IMR-90 (cell line): ENCODE data around the gene TPM3. TPM values are rescaled to one million over a fixed set of nuclear protein-coding genes. Genes with fewer than 3 reads are reported as not detected.

Experiments
- ATAC-seq: fragments of 200-7000 bp; cut with Tn5 transposase; 2 replicates; pipeline ENCODE4 v1.9.1; 2020; ENCODE audit warnings: low read depth, mild to moderate bottlenecking, moderate library complexity
- BruUV-seq: library from RNA; stranded (reverse); fragments of 400-500 nt; replicated peaks from 2 replicates; lab custom pipeline; 2021; lab: Mats Ljungman, UMichigan
- CTCF ChIA-PET: fragments of 300-600 bp; formaldehyde crosslinking; extraction: SDS; loops from one replicate; lab custom pipeline; 2021; ENCODE audit warnings: antibody characterized with exemption; lab: Yijun Ruan, JAX
- POLR2A ChIA-PET: fragments of 300-600 bp; sonication (Branson Sonifier 250); formaldehyde crosslinking; loops from one replicate; lab custom pipeline; 2022; ENCODE audit warnings: antibody characterized with exemption; ENCODE audit not compliant: unreplicated experiment; lab: Charles Lee
- DNase-seq: peaks from one replicate; pipeline ENCODE4 v3.0.0; 2013
- H2AFZ ChIP-seq: replicated peaks from 2 replicates; pipeline ENCODE3; 2013; ENCODE audit warnings: low read length, mild to moderate bottlenecking; ENCODE audit not compliant: poor library complexity
- H2AK5ac ChIP-seq: 2 replicates; pipeline ENCODE4 v1.6.1; 2013; ENCODE audit warnings: low read depth, low read length, inconsistent platforms
- H2AK9ac ChIP-seq: replicated peaks from 2 replicates; pipeline ENCODE3; 2013; ENCODE audit warnings: mild to moderate bottlenecking, low read depth, low read length, moderate library complexity; ENCODE audit not compliant: poor library complexity
- H2BK120ac ChIP-seq: 2 replicates; pipeline ENCODE4 v1.6.1; 2013; ENCODE audit warnings: low read depth, low read length, inconsistent platforms
- H2BK15ac ChIP-seq: 3 replicates; pipeline ENCODE4 v1.6.1; 2013; ENCODE audit warnings: low read depth, low read length, inconsistent platforms
- H2BK20ac ChIP-seq: 2 replicates; pipeline ENCODE4 v1.6.1; 2013; ENCODE audit warnings: low read depth, mild to moderate bottlenecking, inconsistent platforms, low read length, moderate library complexity
- H2BK5ac ChIP-seq: 2 replicates; pipeline ENCODE4 v1.6.1; 2013; ENCODE audit warnings: mild to moderate bottlenecking, low read depth, low read length, inconsistent platforms; ENCODE audit not compliant: poor library complexity, severe bottlenecking
- H3K14ac ChIP-seq: replicated peaks from 2 replicates; pipeline ENCODE4 v1.6.1; 2013; ENCODE audit warnings: low read depth, low read length, inconsistent platforms
- H3K18ac ChIP-seq: 2 replicates; pipeline ENCODE4 v1.6.1; 2013; ENCODE audit warnings: low read depth, low read length, control low read depth
- H3K23ac ChIP-seq: 2 replicates; pipeline ENCODE4 v1.6.1; 2013; ENCODE audit warnings: low read depth, low read length, inconsistent platforms
- H3K27ac ChIP-seq: 2 replicates; pipeline ENCODE4 v1.5.1; 2013; ENCODE audit warnings: mild to moderate bottlenecking, control low read depth, low read length; ENCODE audit not compliant: insufficient read depth
- H3K27me3 ChIP-seq: 2 replicates; pipeline ENCODE4 v1.6.1; 2013; ENCODE audit warnings: low read length; ENCODE audit not compliant: control insufficient read depth, insufficient read depth
- H3K36me3 ChIP-seq: 2 replicates; pipeline ENCODE4 v1.6.1; 2013; ENCODE audit warnings: low read length, mixed read lengths; ENCODE audit not compliant: control insufficient read depth, insufficient read depth
- H3K4ac ChIP-seq: 2 replicates; pipeline ENCODE4 v1.6.1; 2013; ENCODE audit warnings: low read depth, low read length, inconsistent platforms
- H3K4me1 ChIP-seq: 2 replicates; pipeline ENCODE4 v1.6.1; 2013; ENCODE audit warnings: low read length, mixed read lengths; ENCODE audit not compliant: control insufficient read depth, insufficient read depth
- H3K4me2 ChIP-seq: 2 replicates; pipeline ENCODE4 v1.6.1; 2013; ENCODE audit warnings: low read depth, mild to moderate bottlenecking, control low read depth, low read length, moderate library complexity
- H3K4me3 ChIP-seq: 2 replicates; pipeline ENCODE4 v1.5.1; 2013; ENCODE audit warnings: low read depth, mild to moderate bottlenecking, control low read depth, low read length, moderate library complexity; ENCODE audit not compliant: insufficient read depth
- H3K56ac ChIP-seq: 2 replicates; pipeline ENCODE4 v1.6.1; 2013; ENCODE audit warnings: low read length, inconsistent platforms; ENCODE audit not compliant: insufficient read depth; ENCODE audit errors: extremely low read depth
- H3K79me1 ChIP-seq, 2 experiments: 2 replicates each; pipeline ENCODE4 v1.6.1; 2013; ENCODE audit warnings: low read length in 2 of 2, inconsistent platforms in 1 of 2, low read depth in 1 of 2
- H3K9ac ChIP-seq: 2 replicates; pipeline ENCODE4 v1.6.1; 2013; ENCODE audit warnings: low read depth, low read length, control low read depth
- H3K9me1 ChIP-seq: 2 replicates; pipeline ENCODE4 v1.6.1; 2013; ENCODE audit warnings: low read length, inconsistent platforms; ENCODE audit not compliant: insufficient read depth
- H3K9me3 ChIP-seq: 2 replicates; pipeline ENCODE4 v1.6.1; 2013; ENCODE audit warnings: low read length; ENCODE audit not compliant: control insufficient read depth, insufficient read depth
- H4K20me1 ChIP-seq: 2 replicates; pipeline ENCODE4 v1.6.1; 2013; ENCODE audit warnings: low read length, inconsistent platforms; ENCODE audit not compliant: insufficient read depth
- H4K5ac ChIP-seq: 2 replicates; pipeline ENCODE4 v1.6.1; 2013; ENCODE audit warnings: mild to moderate bottlenecking, low read depth, low read length, control low read depth
- H4K8ac ChIP-seq, 2 experiments: 2 replicates each; pipeline ENCODE4 v1.6.1; 2013; ENCODE audit warnings: low read depth in 2 of 2, low read length in 2 of 2, control low read depth in 1 of 2, inconsistent platforms in 1 of 2
- H4K91ac ChIP-seq: 2 replicates; pipeline ENCODE4 v1.6.1; 2013; ENCODE audit warnings: low read depth, low read length, inconsistent platforms; ENCODE audit not compliant: insufficient read depth
- RAD21 ChIP-seq: IDR thresholded peaks from 2 replicates; pipeline ENCODE4 v1.6.1; 2012; ENCODE audit warnings: low read length, improper control_type of control experiment
- RFX5 ChIP-seq: IDR thresholded peaks from 2 replicates; pipeline ENCODE4 v1.8.0; 2012; ENCODE audit warnings: low read depth, mild to moderate bottlenecking, low read length, moderate library complexity
- WGBS, 2 experiments: methylation state at CpG; one replicate each; pipeline versions ENCODE4 v1.1.5 to v1.1.7; 2013; ENCODE audit warnings: missing lambda C conversion rate in 2 of 2; ENCODE audit not compliant: insufficient read length in 1 of 2; ENCODE audit errors: extremely low coverage in 2 of 2; 5-methylcytosine and 5-hydroxymethylcytosine counted together
- dilution Hi-C: fragments of 300-500 bp; cut with HindIII; formaldehyde crosslinking; loops from one replicate; pipeline ENCODE4 v1.14.3; 2018; ENCODE audit warnings: low sequenced_read_pairs; ENCODE audit not compliant: unreplicated experiment
- in situ Hi-C: fragments of 300-500 bp; cut with MboI; formaldehyde crosslinking; loops from 3 replicates; pipeline ENCODE4 v1.14.3; 2019; ENCODE audit warnings: low sequenced_read_pairs, inconsistent platforms, mixed read lengths
- intact Hi-C: fragments of 100-400 bp; cut with micrococcal nuclease; formaldehyde crosslinking; loops from 2 replicates; pipeline ENCODE4 v1.10.0; 2022
- polyA plus RNA-seq, 3 experiments: library from polyadenylated mRNA; depleted of rRNA; stranded (reverse); fragments of >200 nt; gene quantifications; 2 replicates each; pipeline ENCODE4 v1.2.3, GENCODE V29; 2012; ENCODE audit warnings: low replicate concordance in 1 of 3
- total RNA-seq: library from RNA; depleted of rRNA; stranded (reverse); fragments of >200 nt; gene quantifications from 2 replicates; pipeline ENCODE4 v1.2.3, GENCODE V29; 2012

Gene TPM3
- total and polyA plus RNA-seq, 2 of the 4 experiments (the other 2 are of a cell fraction): 438 to 530 TPM

- H4K20me1 ChIP-seq: peaks cover 57% of the 10 kb centered on the region
- no peak overlapping the region for H3K4me2 ChIP-seq
- H3K9me3 ChIP-seq: no peaks in the 10 kb centered on the region
- TF ChIP-seq RFX5 (no peak), RAD21 (no peak)
- intact Hi-C loops: no loop called here
- H3K79me1 ChIP-seq: peaks cover 47 to 58% of the 10 kb centered on the region in 2 experiments
- no peak overlapping the region for H3K23ac ChIP-seq
- H4K5ac ChIP-seq: no peak overlapping the region
- H2BK120ac ChIP-seq: no peak overlapping the region
- no peak overlapping the region for H3K27ac ChIP-seq
- dilution Hi-C loops: no loop called here
- no CpG with 5 or more reads among the region's 4 CpGs for WGBS, 2 experiments
- H3K27me3 ChIP-seq: no peaks in the 10 kb centered on the region
- H2AFZ ChIP-seq: no peak overlapping the region
- peaks cover 70% of the 10 kb centered on the region for H3K36me3 ChIP-seq
- peaks cover 2% of the 10 kb centered on the region; the same call in 1 of the 2 replicates for H3K9me1 ChIP-seq
- H3K9ac ChIP-seq: no peak overlapping the region
- H3K56ac ChIP-seq: no peak overlapping the region
- in situ Hi-C loops: no loop called here
- ChIA-PET CTCF (no interaction called here), POLR2A (no interaction called here)
- no peak overlapping the region for H3K14ac ChIP-seq
- no peak overlapping the region for H2BK15ac ChIP-seq
- DNase-seq (no peak), ATAC-seq (no peak)
- BruUV-seq: no TSS peak
- no peak overlapping the region for H3K18ac ChIP-seq
- H2AK9ac ChIP-seq: no peak overlapping the region
- peaks cover 4% of the 10 kb centered on the region for H3K4me1 ChIP-seq
- H3K4me3 ChIP-seq: no peak overlapping the region
- H2BK5ac ChIP-seq: no peak overlapping the region
- H2AK5ac ChIP-seq: no peak overlapping the region
- H3K4ac ChIP-seq: no peak overlapping the region
- H2BK20ac ChIP-seq: no peak overlapping the region
- H4K8ac ChIP-seq: no peak overlapping the region
- no peak overlapping the region for H4K91ac ChIP-seq
Measured at GRCh38 chr1:154171223-154171583, 20.7 kb downstream of the TPM3 start.
